Adrenal gland (tissue), 12 donors: ENCODE measurements around the gene KHDC4. TPM values are rescaled to one million over a fixed set of nuclear protein-coding genes. Genes with fewer than 3 reads are reported as not detected.

Experiments
- DNase-seq, 7 donors: peaks; one replicate each; pipeline ENCODE4 v3.0.0-alpha.2; 2019 to 2020
- H3K27ac ChIP-seq, 5 donors: fragments of 200-600 bp; sonication (generic) in 4 of 5; 1 replicate in 3 of 5; 2 replicates in 2 of 5; pipeline versions ENCODE4 v1.5.1 to v1.8.0; 2016 to 2020; ENCODE audit warnings: mild to moderate bottlenecking in 1 of 5
- H3K27me3 ChIP-seq: fragments of 200-600 bp; 2 replicates; pipeline ENCODE4 v1.8.0; 2021
- H3K36me3 ChIP-seq, 2 donors: fragments of 200-600 bp; replicated peaks in 1 of 2; 1 replicate in 1 of 2; 2 replicates in 1 of 2; pipeline versions ENCODE4 v1.5.1 to v1.8.0; 2018 to 2022
- H3K4me1 ChIP-seq, 2 donors: fragments of 200-600 bp; replicated peaks in 1 of 2; 1 replicate in 1 of 2; 2 replicates in 1 of 2; pipeline versions ENCODE4 v1.5.1 to v1.8.0; 2018 to 2021
- H3K4me3 ChIP-seq, 4 donors: fragments of 200-600 bp; sonication (generic) in 3 of 4; one replicate each; pipeline ENCODE4 v1.5.1; 2016 to 2018
- H3K9me3 ChIP-seq, 3 donors: fragments of 200-600 bp; sonication (generic) in 1 of 3; replicated peaks in 1 of 3; 1 replicate in 2 of 3; 2 replicates in 1 of 3; pipeline versions ENCODE4 v1.5.1 to v1.8.0; 2016 to 2021
- CTCF ChIP-seq, 6 experiments: fragments of 450-650 bp in 4 of 6; fragments of 200-600 bp in 2 of 6; sonication (generic) in 1 of 6; IDR thresholded peaks; 1 replicate in 5 of 6; 2 replicates in 1 of 6; pipeline versions ENCODE4 v1.5.1 to v1.8.0; 2016 to 2021; ENCODE audit warnings: antibody characterized with exemption in 6 of 6, mild to moderate bottlenecking in 2 of 6, moderate library complexity in 1 of 6
- POLR2A ChIP-seq, 2 donors: fragments of 450-650 bp; IDR thresholded peaks; one replicate each; pipeline ENCODE4 v1.6.1; 2017; ENCODE audit warnings: antibody characterized with exemption in 2 of 2, mild to moderate bottlenecking in 2 of 2, moderate library complexity in 1 of 2
- WGBS, 4 donors: extraction: QIAGEN DNeasy Blood & Tissue Kit in 2 of 4; methylation state at CpG; one replicate each; pipeline versions ENCODE4 v1.1.5 to v1.1.7; 2013 to 2017; 5-methylcytosine and 5-hydroxymethylcytosine counted together
- intact Hi-C, 2 donors: fragments of 100-400 bp; cut with DNase I; formaldehyde crosslinking; loops; one replicate each; pipeline versions ENCODE4 v1.14.1 to v1.15.0; 2022 to 2023
- polyA plus RNA-seq, 3 donors: library from polyadenylated mRNA; stranded (reverse); fragments of 200-250 nt in 2 of 3; fragments of 350-450 nt in 1 of 3; fragmentation: Illumina TruSeq in 1 of 3; extraction: RNeasy Lipid Tissue Mini Kit (QIAGEN cat#74804) in 1 of 3; gene quantifications; one replicate each; pipeline ENCODE4 v1.2.3, GENCODE V29; 2013 to 2014
- total RNA-seq, 9 donors: library from RNA; depleted of rRNA in 4 of 9; stranded (reverse); fragments of >200 nt in 4 of 9; fragments of 120-200 nt in 1 of 9; fragmentation: NEBNext Ultra II Directional in 1 of 9; extraction: Animal tissue kit (Norgen Biotek cat#: 25700) in 1 of 9; gene quantifications; one replicate each; pipeline versions ENCODE4 v1.1.0 to v1.2.4, GENCODE V29; 2013 to 2023
- donor health status: healthy with polysubstance abuse.
- donor health status: Bipolar disorder and iron deficiency.
- donor health status: DM: yes; HTN: yes; CAD: no.
- donor health status: DM: no; HTN: no; CAD: no.
- donor health status: DM: no; HTN: no; CAD: no.
- donor health status: DM: yes; HTN: yes; CAD: no.

Gene KHDC4
- total and polyA plus RNA-seq, 12 donors: 16.8 to 52.9 (median 38.3) TPM

DNA sequence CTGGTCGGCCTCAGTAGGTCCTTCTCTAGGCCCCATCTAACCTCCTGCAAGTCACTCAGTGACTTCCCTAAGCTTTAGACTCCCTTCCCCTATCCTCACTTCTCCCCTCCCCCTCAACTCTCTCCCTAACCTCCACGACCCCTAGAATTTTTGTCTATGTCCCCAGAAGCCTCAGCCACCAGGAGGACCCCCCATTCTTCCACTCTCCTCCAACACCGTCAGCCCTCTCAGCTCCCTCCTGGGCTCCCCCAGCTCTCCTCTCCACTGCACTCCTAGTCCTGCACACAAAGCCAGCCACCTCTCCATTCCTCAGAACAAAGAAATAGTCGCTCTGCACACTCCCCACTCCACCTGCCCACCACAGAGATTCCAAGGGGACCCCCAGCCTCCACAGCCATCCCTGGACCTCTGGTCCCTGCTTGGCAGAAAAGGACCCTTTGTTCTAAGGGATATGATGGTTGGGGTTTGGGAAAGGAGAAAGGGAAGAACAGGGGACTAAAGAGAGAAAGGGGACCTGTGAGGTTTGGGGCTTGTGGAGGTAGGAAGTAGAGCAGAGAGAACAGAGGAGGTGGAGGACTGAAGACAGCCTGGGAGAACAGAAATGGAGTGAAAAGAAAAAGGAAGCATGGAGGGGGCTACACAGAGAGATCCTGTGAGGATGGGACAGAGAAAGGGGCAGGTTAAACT lies 41.3 kb upstream of the KHDC4 start:
- intact Hi-C loops: no loop called here
- H3K9me3 ChIP-seq: no peaks in the 10 kb centered on the region
- H3K27ac ChIP-seq: peak overlapping the region in 2 of 5 donors; percentile 12 to 45
- H3K36me3 ChIP-seq: no peaks in the 10 kb centered on the region
- TF ChIP-seq CTCF (IDR thresholded peaks at IDR 0.05) (no peak), POLR2A (IDR thresholded peaks at IDR 0.05) (no peak)
- H3K4me1 ChIP-seq: peaks cover 3 to 43% of the 10 kb centered on the region in 2 donors
- DNase-seq: no peak
- peak overlapping the region in 1 of 4 donors; percentile 95 for H3K4me3 ChIP-seq
- WGBS, 4 donors: 39 to 59% (median 46%) methylated on average over 4 of the region's 4 CpGs
- no peaks in the 10 kb centered on the region for H3K27me3 ChIP-seq

- 53 to 74% (median 63%) methylated on average over 11 to 13 of the region's 13 CpGs for WGBS, 4 donors
- intact Hi-C loops: no loop called here
- no peak for DNase-seq
- no peak for TF ChIP-seq POLR2A (IDR thresholded peaks at IDR 0.05)
- no peak for TF ChIP-seq CTCF (IDR thresholded peaks at IDR 0.05)
- no peaks in the 10 kb centered on the region for H3K27me3 ChIP-seq
- H3K4me3 ChIP-seq: peak overlapping the region in 1 of 4 donors; percentile 95
- H3K9me3 ChIP-seq: no peaks in the 10 kb centered on the region
- H3K36me3 ChIP-seq: no peaks in the 10 kb centered on the region
- H3K4me1 ChIP-seq: peaks cover 9 to 43% of the 10 kb centered on the region in 2 donors
- H3K27ac ChIP-seq: peak overlapping the region in 2 of 5 donors; percentile 12 to 45
These were observed 40.2 kb upstream of the KHDC4 start for GRCh38 chr1:155974208-155975115.

- Histone ChIP-seq H3K4me1 (peaks cover 9 to 47% of the 10 kb centered on the region in 2 donors), H3K27ac (no peak overlapping the region), H3K36me3 (no peaks in the 10 kb centered on the region), H3K4me3 (no peak overlapping the region), H3K27me3 (no peaks in the 10 kb centered on the region), H3K9me3 (no peaks in the 10 kb centered on the region)
- intact Hi-C loops: no loop called here
- TF ChIP-seq CTCF (IDR thresholded peaks at IDR 0.05): no peak
- TF ChIP-seq POLR2A (IDR thresholded peaks at IDR 0.05): no peak
- WGBS, 4 donors: 70 to 80% (median 73%) methylated on average over 3 of the region's 3 CpGs
- DNase-seq: no peak
These were observed 39.5 kb upstream of the KHDC4 start for GRCh38 chr1:155973723-155974122.
